ENCODE measurements around the gene FILIP1L. TPM values are rescaled to one million over a fixed set of nuclear protein-coding genes. Genes with fewer than 3 reads are reported as not detected.

FILIP1L gene
- polyA plus RNA-seq, 1 of the 3 experiments (the other 2 are of a cell fraction) = 26.8 TPM

- Histone ChIP-seq H3K4me3 (ENCODE audit: low read depth in 2 of 2, low read length in 1 of 2) (peak within 1 kb of the TSS; percentile 76 to 91), H3K4me2 (peak within 1 kb of the TSS; percentile 86), H3K27ac (ENCODE audit: low read depth in 2 of 2, low read length in 1 of 2) (peak within 1 kb of the TSS; percentile 79 to 96), H3K4me1 (ENCODE audit: control insufficient read depth in 1 of 2, insufficient read depth in 2 of 2, low read depth in 1 of 2, low read length in 1 of 2) (peaks cover 7 to 11% of the 10 kb centered on the region in 2 experiments; a peak in 3 of 4 replicates), H3K27me3 (ENCODE audit: insufficient read depth) (no peaks in the 10 kb centered on the region), H2AFZ (ENCODE audit: low read depth) (peak within 1 kb of the TSS; percentile 87), H3K9ac (peak within 1 kb of the TSS; percentile 84), H3K36me3 (replicated peaks in 1 of 2; ENCODE audit: control insufficient read depth in 1 of 2, insufficient read depth in 2 of 2, low read length in 1 of 2) (no peaks in the 10 kb centered on the region), H3K9me2 (no peaks in the 10 kb centered on the region), H3K79me2 (ENCODE audit: insufficient read depth) (peaks cover 32% of the 10 kb centered on the region), H3F3A (replicated peaks; ENCODE audit: insufficient read depth) (peaks cover 3% of the 10 kb centered on the region), H3K9me3 (no peaks in the 10 kb centered on the region), H4K20me1 (ENCODE audit: insufficient read depth) (no peaks in the 10 kb centered on the region)
- ChIA-PET POLR2A (no interaction called here), CTCF (interaction anchor here (0.6 to 1.8 kb wide), 7 partner anchors 9 to 443 kb away, joined by 3 to 16 read pairs (median 3); partner anchors contain the start of gene TBC1D23)
- under 1% methylated on average over 45 of the region's 60 CpGs for WGBS (ENCODE audit: low lambda C conversion rate)
- TF ChIP-seq RAD21 (IDR thresholded peaks at IDR 0.05; ENCODE audit: low read length) (no peak), RCOR1 (IDR thresholded peaks at IDR 0.05; ENCODE audit: low read length) (peak; percentile 23; the same call in 1 of the 2 replicates), TAF1 (IDR thresholded peaks at IDR 0.05; ENCODE audit: borderline replicate concordance, low read depth, low read length) (peak; percentile 53; the same call in 1 of the 2 replicates), SMC3 (IDR thresholded peaks at IDR 0.05; ENCODE audit: low read depth, low read length) (no peak), EP300 (IDR thresholded peaks at IDR 0.05; ENCODE audit: borderline replicate concordance in 1 of 2, low read depth in 1 of 2, low read length in 1 of 2) (peak in 1 of 2 experiments; percentile 97; a peak in 3 of 4 replicates), FOXJ3 (CRISPR knock-in tag; IDR thresholded peaks at IDR 0.05) (no peak), SIN3A (IDR thresholded peaks at IDR 0.05; ENCODE audit: borderline replicate concordance, low read depth, low read length) (peak; percentile 97), GATA2 (CRISPR knock-in tag; IDR thresholded peaks at IDR 0.05) (peak; percentile 61), JUND (IDR thresholded peaks at IDR 0.05) (no peak), POLR2AphosphoS5 (IDR thresholded peaks at IDR 0.05; ENCODE audit: low read depth, low read length) (peak; percentile 59), NRF1 (IDR thresholded peaks at IDR 0.05; ENCODE audit: low read depth, low read length) (peak; percentile 21; the same call in 1 of the 2 replicates), TEAD4 (IDR thresholded peaks at IDR 0.05; ENCODE audit: borderline replicate concordance, insufficient read depth) (no peak), GABPA (IDR thresholded peaks at IDR 0.05; ENCODE audit: low read depth) (no peak; the same call in 1 of the 2 replicates), MAX (IDR thresholded peaks at IDR 0.05; ENCODE audit: low read depth) (peak; percentile 96), TCF12 (IDR thresholded peaks at IDR 0.05) (peak; percentile 14; the same call in 1 of the 2 replicates), MXI1 (IDR thresholded peaks at IDR 0.05; ENCODE audit: low read depth, low read length) (peak; percentile 100)
- TF ChIP-seq, protein P1, sequence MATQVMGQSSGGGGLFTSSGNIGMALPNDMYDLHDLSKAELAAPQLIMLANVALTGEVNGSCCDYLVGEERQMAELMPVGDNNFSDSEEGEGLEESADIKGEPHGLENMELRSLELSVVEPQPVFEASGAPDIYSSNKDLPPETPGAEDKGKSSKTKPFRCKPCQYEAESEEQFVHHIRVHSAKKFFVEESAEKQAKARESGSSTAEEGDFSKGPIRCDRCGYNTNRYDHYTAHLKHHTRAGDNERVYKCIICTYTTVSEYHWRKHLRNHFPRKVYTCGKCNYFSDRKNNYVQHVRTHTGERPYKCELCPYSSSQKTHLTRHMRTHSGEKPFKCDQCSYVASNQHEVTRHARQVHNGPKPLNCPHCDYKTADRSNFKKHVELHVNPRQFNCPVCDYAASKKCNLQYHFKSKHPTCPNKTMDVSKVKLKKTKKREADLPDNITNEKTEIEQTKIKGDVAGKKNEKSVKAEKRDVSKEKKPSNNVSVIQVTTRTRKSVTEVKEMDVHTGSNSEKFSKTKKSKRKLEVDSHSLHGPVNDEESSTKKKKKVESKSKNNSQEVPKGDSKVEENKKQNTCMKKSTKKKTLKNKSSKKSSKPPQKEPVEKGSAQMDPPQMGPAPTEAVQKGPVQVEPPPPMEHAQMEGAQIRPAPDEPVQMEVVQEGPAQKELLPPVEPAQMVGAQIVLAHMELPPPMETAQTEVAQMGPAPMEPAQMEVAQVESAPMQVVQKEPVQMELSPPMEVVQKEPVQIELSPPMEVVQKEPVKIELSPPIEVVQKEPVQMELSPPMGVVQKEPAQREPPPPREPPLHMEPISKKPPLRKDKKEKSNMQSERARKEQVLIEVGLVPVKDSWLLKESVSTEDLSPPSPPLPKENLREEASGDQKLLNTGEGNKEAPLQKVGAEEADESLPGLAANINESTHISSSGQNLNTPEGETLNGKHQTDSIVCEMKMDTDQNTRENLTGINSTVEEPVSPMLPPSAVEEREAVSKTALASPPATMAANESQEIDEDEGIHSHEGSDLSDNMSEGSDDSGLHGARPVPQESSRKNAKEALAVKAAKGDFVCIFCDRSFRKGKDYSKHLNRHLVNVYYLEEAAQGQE (IDR thresholded peaks at IDR 0.05; ENCODE audit: low read depth, low read length) = no peak
- TF ChIP-seq, protein P2, sequence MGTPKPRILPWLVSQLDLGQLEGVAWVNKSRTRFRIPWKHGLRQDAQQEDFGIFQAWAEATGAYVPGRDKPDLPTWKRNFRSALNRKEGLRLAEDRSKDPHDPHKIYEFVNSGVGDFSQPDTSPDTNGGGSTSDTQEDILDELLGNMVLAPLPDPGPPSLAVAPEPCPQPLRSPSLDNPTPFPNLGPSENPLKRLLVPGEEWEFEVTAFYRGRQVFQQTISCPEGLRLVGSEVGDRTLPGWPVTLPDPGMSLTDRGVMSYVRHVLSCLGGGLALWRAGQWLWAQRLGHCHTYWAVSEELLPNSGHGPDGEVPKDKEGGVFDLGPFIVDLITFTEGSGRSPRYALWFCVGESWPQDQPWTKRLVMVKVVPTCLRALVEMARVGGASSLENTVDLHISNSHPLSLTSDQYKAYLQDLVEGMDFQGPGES (IDR thresholded peaks at IDR 0.05; ENCODE audit: low read depth, low read length) = no peak
- TF ChIP-seq, protein P3, sequence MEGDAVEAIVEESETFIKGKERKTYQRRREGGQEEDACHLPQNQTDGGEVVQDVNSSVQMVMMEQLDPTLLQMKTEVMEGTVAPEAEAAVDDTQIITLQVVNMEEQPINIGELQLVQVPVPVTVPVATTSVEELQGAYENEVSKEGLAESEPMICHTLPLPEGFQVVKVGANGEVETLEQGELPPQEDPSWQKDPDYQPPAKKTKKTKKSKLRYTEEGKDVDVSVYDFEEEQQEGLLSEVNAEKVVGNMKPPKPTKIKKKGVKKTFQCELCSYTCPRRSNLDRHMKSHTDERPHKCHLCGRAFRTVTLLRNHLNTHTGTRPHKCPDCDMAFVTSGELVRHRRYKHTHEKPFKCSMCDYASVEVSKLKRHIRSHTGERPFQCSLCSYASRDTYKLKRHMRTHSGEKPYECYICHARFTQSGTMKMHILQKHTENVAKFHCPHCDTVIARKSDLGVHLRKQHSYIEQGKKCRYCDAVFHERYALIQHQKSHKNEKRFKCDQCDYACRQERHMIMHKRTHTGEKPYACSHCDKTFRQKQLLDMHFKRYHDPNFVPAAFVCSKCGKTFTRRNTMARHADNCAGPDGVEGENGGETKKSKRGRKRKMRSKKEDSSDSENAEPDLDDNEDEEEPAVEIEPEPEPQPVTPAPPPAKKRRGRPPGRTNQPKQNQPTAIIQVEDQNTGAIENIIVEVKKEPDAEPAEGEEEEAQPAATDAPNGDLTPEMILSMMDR (IDR thresholded peaks at IDR 0.05) = peak; percentile 32; the same call in 1 of the 2 replicates
- DNase-seq = peak; percentile 89
Measured at GRCh38 chr3:99817437-99818240, 296.7 kb downstream of the FILIP1L start, which contains the start of gene CMSS1. CMSS1 (plus strand) TSS chr3:99817862.

Measured in SK-N-SH (cell line).